Skeletal muscle satellite cell (primary cell): ENCODE data around the gene RHOH. TPM values are rescaled to one million over a fixed set of nuclear protein-coding genes. Genes with fewer than 3 reads are reported as not detected.
"Not testable (repeated sequence)": the region's sequence is repeated elsewhere in the genome, so short reads cannot be mapped to it uniquely, and the experiment has no call there.

Source experiments
- H3K27me3 ChIP-seq: 2 replicates; pipeline ENCODE4 v1.7.0; 2013; ENCODE audit warnings: low read length; ENCODE audit not compliant: control insufficient read depth, insufficient read depth
- H3K36me3 ChIP-seq: 2 replicates; pipeline ENCODE4 v1.7.0; 2013; ENCODE audit warnings: mild to moderate bottlenecking, control low read depth, low read length; ENCODE audit not compliant: insufficient read depth
- H3K4me1 ChIP-seq: 2 replicates; pipeline ENCODE4 v1.7.0; 2013; ENCODE audit warnings: low read length; ENCODE audit not compliant: control insufficient read depth, insufficient read depth
- H3K4me2 ChIP-seq: 2 replicates; pipeline ENCODE4 v1.7.0; 2013; ENCODE audit warnings: mild to moderate bottlenecking, low read length
- H3K4me3 ChIP-seq: 2 replicates; pipeline ENCODE4 v1.7.0; 2013; ENCODE audit warnings: low read length
- H3K9ac ChIP-seq: 2 replicates; pipeline ENCODE4 v1.7.0; 2013; ENCODE audit warnings: mild to moderate bottlenecking, low read depth, low read length, moderate library complexity
- H3K9me3 ChIP-seq: replicated peaks from 2 replicates; pipeline ENCODE4 v1.7.0; 2013; ENCODE audit warnings: mild to moderate bottlenecking, control low read depth, low read length
- total RNA-seq: library from RNA; depleted of rRNA; stranded (reverse); fragments of >200 nt; gene quantifications from 2 replicates; pipeline ENCODE4 v1.2.3, GENCODE V29; 2012; rRNA removed

Gene RHOH, protein sequence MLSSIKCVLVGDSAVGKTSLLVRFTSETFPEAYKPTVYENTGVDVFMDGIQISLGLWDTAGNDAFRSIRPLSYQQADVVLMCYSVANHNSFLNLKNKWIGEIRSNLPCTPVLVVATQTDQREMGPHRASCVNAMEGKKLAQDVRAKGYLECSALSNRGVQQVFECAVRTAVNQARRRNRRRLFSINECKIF
- 0.22 and 0.76 TPM in 2 replicates for total RNA-seq

DNA sequence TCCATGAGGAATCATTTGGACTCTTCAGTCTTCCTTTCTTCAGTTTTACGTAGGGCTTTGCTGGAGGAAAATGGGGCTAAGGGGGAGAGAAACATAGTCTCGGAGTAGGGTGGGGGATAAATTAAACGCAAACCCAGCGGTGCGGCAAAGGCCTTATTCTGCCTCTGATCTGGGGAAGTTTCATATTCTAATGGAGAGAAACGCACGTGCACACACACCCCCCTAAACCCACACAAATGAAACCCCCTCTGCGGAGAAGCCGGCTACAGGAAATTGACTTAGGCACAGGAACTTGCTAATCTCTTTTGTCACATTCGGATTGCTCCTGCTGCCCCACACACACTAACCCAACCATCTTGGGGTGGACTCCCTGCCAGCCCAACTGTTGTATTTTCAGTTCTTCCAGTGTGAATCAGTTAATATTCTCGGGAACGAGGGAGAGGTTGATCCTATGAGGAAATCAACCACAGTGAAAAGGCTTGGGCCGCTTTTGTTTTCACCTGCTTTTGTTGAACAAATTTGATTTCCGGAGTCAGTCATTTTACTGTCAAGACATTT lies at the start of gene RHOH:
TSS of gene RHOH (plus strand) at position 308 of the 558 bp plus-strand sequence. CDS start 46,356 bp downstream, outside the sequence.
- no peak within 1 kb of the TSS for H3K4me2 ChIP-seq
- no peaks in the 10 kb centered on the region for H3K27me3 ChIP-seq
- H3K9ac ChIP-seq, result no peak within 1 kb of the TSS
- no peaks in the 10 kb centered on the region for H3K36me3 ChIP-seq
- H3K4me3 ChIP-seq, result no peak within 1 kb of the TSS
- no peaks in the 10 kb centered on the region for H3K9me3 ChIP-seq
- peaks cover 6% of the 10 kb centered on the region for H3K4me1 ChIP-seq

DNA sequence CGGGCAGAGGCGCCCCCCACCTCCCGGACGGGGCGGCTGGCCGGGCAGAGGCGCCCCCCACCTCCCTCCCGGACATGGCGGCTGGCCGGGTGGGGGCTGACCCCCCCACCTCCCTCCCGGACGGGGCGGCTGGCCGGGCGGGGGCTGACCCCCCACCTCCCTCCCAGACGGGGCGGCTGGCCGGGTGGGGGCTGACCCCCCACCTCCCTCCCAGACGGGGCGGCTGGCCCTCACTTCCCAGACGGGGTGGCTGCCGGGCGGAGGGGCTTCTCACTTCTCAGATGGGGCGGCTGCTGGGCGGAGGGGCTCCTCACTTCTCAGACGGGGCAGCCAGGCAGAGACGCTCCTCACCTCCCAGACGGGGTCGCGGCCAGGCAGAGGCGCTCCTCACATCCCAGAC lies 49.3 kb upstream of the RHOH start:
- H3K4me1 ChIP-seq, H3K9me3 ChIP-seq, H3K4me3 ChIP-seq, H3K9ac ChIP-seq, H3K27me3 ChIP-seq, H3K36me3 ChIP-seq, H3K4me2 ChIP-seq: not testable (repeated sequence)

DNA sequence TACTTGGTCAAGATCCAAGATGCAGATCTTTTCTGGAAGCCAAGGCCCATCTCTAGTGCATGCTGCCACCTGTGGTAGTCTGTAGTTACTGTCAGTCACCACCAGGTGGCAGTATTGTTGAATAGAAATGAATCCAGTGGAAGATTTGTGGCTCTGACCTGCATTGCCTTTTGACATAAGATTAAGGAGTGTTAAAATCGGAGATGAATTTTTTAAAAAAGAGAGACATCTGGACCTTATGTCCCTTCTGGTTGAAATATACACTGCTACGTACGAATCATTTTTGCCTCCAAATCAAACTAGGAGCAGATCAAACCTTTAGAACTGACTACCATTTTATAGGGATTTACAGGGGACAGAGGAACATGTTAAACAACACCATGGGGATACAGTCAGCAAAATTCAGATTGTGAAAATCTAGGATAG lies 46.9 kb upstream of the RHOH start:
- no peaks in the 10 kb centered on the region for H3K36me3 ChIP-seq
- H3K4me1 ChIP-seq, result no peaks in the 10 kb centered on the region
- H3K9me3 ChIP-seq, result no peaks in the 10 kb centered on the region
- no peaks in the 10 kb centered on the region for H3K27me3 ChIP-seq
- H3K4me3 ChIP-seq, result no peak overlapping the region
- H3K4me2 ChIP-seq, result no peak overlapping the region
- H3K9ac ChIP-seq, result no peak overlapping the region

DNA sequence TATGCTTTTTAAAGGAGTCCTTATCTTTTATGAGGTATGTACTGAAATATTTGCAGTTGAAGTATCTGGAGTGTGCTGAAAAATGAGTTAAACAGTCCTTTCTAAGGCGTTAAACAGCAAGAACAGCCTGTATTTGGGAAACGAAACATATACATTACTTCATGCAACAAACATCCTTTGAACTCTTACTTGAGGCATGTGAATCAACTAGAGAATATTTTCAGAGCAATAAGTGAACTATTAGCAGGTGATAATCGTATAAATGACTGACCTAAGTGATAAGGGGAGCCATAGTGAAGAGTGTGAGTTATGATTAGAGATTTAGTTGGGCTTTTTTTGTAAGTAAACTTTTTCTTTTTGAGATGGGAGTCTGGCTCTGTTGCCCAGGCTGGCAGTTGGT lies 45.9 kb upstream of the RHOH start:
- H3K27me3 ChIP-seq, result no peaks in the 10 kb centered on the region
- no peak overlapping the region for H3K4me2 ChIP-seq
- H3K9me3 ChIP-seq, result no peaks in the 10 kb centered on the region
- no peak overlapping the region for H3K4me3 ChIP-seq
- no peak overlapping the region for H3K9ac ChIP-seq
- no peaks in the 10 kb centered on the region for H3K36me3 ChIP-seq
- no peaks in the 10 kb centered on the region for H3K4me1 ChIP-seq

DNA sequence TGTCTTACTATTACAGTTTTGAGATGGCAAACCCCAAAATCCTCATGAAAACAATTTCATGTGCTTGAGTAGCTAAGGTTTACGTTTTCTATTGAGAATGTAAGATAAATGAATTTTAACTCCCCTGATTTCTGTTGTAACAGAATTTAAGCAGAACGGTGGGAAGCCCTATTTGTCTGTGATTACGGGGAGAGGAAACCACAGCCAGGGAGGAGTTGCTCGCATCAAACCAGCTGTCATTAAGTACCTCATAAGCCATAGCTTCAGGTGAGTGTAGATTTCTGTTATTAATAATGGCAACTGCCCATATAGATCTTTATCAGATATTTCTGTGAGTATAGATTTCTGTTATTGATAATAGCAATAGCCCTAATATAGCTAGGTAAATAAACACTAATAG lies 44.2 kb upstream of the RHOH start:
- no peak overlapping the region for H3K4me2 ChIP-seq
- H3K9ac ChIP-seq, result no peak overlapping the region
- H3K4me3 ChIP-seq, result no peak overlapping the region
- no peaks in the 10 kb centered on the region for H3K4me1 ChIP-seq
- H3K27me3 ChIP-seq, result no peaks in the 10 kb centered on the region
- no peaks in the 10 kb centered on the region for H3K36me3 ChIP-seq
- H3K9me3 ChIP-seq, result no peaks in the 10 kb centered on the region

DNA sequence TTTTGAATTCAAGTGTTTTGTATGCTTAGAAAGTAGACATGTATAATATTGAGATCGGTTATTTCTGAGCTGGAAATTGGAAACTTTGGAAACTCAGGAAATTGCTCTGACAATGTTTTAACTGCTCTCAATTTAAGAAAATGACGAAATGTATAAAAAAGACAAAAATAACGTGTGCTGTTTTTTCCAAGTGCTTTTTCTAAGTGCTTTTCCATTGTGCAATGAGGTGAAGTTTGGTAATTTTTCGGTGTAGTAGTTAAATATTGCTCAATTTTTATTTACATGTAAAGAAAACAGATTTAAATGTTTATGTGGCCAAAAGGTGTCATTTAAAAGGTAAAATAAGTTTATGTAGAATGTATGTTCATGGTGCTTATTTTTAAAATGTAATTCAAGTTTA lies 39.4 kb upstream of the RHOH start:
- Histone ChIP-seq H3K4me3 (no peak overlapping the region), H3K4me1 (no peaks in the 10 kb centered on the region), H3K9me3 (no peaks in the 10 kb centered on the region), H3K36me3 (no peaks in the 10 kb centered on the region), H3K4me2 (no peak overlapping the region), H3K9ac (no peak overlapping the region), H3K27me3 (no peaks in the 10 kb centered on the region)

DNA sequence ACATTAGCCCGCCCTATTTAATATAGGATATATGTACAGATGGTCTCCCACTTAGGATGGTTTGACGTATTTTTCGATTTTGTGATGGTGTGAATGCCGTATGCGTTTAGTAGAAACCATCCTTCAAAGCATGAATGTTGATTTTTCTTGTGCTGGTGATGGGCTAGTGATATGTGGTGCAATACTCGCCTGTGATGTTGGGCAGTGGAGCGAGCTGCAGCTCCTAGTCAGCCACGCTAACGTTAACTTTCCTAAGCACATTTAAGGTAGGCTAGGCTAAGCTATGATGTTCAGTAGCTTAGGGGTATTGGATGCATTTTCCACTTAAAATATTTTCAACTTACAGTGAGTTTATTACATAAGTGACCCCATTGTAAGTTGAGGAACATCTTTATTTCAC lies 36.6 kb upstream of the RHOH start:
- H3K27me3 ChIP-seq, result no peaks in the 10 kb centered on the region
- peaks cover 5% of the 10 kb centered on the region for H3K4me1 ChIP-seq
- no peak overlapping the region for H3K9ac ChIP-seq
- H3K4me2 ChIP-seq, result no peak overlapping the region
- no peaks in the 10 kb centered on the region for H3K9me3 ChIP-seq
- no peak overlapping the region for H3K4me3 ChIP-seq
- H3K36me3 ChIP-seq, result no peaks in the 10 kb centered on the region

DNA sequence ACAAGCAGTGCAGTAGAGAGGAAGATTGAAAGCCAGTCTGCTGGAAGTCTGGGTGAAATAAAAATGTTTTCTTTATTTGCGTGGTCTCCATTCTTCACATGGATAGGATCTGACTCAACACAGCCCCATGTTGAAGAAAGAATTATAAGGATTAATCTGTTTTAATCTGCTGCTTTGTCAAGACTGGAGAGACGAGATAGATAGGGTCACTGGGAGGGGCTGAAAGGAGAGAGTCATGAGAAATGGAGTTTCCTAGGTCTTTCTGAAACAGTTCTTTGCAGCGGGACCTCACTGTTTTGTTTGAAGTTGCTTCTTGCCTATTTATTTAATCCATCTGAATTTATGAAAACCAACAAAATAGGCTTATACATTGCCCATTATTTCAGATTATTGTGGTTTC lies 32.4 kb upstream of the RHOH start:
- no peak overlapping the region for H3K4me2 ChIP-seq
- H3K4me3 ChIP-seq, result no peak overlapping the region
- H3K9ac ChIP-seq, result no peak overlapping the region
- H3K9me3 ChIP-seq, result no peaks in the 10 kb centered on the region
- no peaks in the 10 kb centered on the region for H3K27me3 ChIP-seq
- no peaks in the 10 kb centered on the region for H3K36me3 ChIP-seq
- peaks cover 5% of the 10 kb centered on the region for H3K4me1 ChIP-seq

DNA sequence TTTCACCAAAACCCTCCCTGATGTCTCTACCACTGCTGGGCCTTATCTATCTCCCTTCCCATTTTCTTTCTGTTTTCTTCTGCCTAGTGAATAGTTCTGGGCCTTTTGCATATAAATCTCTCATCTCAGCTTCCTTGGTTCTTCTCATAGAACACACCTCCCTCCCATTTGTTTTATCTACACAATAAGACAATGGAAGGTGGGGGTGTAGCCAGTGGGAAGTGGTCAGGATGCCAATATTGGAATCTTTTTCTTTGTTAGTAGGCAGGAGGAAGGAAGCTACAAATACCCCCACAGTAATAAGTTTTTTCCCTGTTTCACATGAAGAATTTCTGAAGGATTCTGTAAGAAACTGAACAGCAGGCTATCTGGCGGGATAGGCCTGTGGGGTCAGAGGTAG lies 30.9 kb upstream of the RHOH start:
- Histone ChIP-seq H3K36me3 (no peaks in the 10 kb centered on the region), H3K4me3 (no peak overlapping the region), H3K9me3 (no peaks in the 10 kb centered on the region), H3K4me1 (peaks cover 5% of the 10 kb centered on the region), H3K4me2 (no peak overlapping the region), H3K27me3 (no peaks in the 10 kb centered on the region), H3K9ac (no peak overlapping the region)

DNA sequence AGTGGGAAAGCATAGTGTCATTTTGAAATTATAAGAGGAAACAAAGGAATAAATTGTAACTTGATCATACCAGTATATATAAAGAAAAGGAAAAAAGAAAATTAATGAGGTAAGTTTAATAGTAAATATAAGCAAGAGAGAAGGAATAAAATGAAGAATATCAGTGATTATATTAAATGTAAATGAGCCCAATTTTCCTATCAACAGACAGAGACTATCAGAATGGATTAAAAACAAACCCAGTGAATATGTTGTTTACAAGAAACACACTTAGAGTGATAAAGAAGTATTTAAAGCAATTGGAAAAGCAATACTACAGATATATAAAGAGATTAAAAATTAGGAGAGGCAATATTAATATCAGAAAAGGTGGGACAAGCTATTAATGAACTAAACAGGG lies 28.8 kb upstream of the RHOH start:
- H3K4me3 ChIP-seq, result no peak overlapping the region
- peaks cover 5% of the 10 kb centered on the region for H3K4me1 ChIP-seq
- H3K4me2 ChIP-seq, result no peak overlapping the region
- H3K27me3 ChIP-seq, result no peaks in the 10 kb centered on the region
- H3K9ac ChIP-seq, result no peak overlapping the region
- H3K36me3 ChIP-seq, result no peaks in the 10 kb centered on the region
- no peaks in the 10 kb centered on the region for H3K9me3 ChIP-seq

DNA sequence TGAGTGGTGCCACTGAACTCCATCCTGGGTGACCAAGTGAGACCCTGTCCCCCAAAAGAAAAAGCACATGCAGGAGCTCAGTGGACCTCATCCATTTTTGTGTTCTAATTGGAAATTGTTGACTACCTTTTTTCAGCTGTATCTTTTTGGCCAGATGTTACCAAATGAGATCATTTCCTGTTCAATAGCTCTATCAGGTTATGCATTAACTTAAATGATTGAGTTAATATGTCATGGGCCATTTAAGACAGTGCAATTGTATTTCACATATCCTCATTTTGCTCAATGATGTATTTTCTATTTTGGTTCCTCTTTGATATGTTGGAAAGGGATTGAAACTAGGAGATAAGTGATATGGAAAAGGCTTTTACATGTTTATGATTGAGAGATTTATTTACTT lies 26.2 kb upstream of the RHOH start:
- Histone ChIP-seq H3K9ac (no peak overlapping the region), H3K36me3 (no peaks in the 10 kb centered on the region), H3K27me3 (no peaks in the 10 kb centered on the region), H3K9me3 (no peaks in the 10 kb centered on the region), H3K4me3 (no peak overlapping the region), H3K4me2 (no peak overlapping the region), H3K4me1 (no peaks in the 10 kb centered on the region)

DNA sequence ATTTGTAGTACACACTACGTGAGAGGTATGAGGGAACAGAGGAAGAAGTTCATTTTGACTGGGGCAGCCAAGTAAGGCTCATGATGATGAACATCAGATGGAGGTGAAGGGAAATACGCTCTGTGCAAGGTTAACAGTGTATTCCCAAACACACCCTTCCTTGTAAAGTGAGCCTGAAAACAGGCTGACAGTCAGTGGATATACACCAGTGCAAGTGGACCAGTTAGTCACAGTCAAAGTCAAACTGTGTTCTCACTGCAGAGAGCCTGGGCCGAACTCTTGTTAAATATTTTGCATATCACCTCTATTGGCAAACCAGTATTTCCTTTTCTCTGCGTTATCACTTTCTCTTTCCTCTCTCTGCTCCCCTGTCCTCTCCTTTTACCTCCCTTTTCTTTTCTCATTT lies 23.4 kb upstream of the RHOH start:
- H3K4me1 ChIP-seq, result peaks cover 17% of the 10 kb centered on the region
- H3K4me3 ChIP-seq, result no peak overlapping the region
- no peak overlapping the region for H3K9ac ChIP-seq
- H3K27me3 ChIP-seq, result no peaks in the 10 kb centered on the region
- H3K9me3 ChIP-seq, result no peaks in the 10 kb centered on the region
- H3K36me3 ChIP-seq, result no peaks in the 10 kb centered on the region
- no peak overlapping the region for H3K4me2 ChIP-seq
